ENCODE measurements around the gene PAPPA. TPM values are rescaled to one million over a fixed set of nuclear protein-coding genes. Genes with fewer than 3 reads are reported as not detected.

PAPPA gene
- polyA plus RNA-seq, 6 donors from 2014 or later: not detected

- Mint-ChIP-seq H3K4me3 (no peak overlapping the region), H3K9me3 (peaks cover 0 to 5% (median 0%) of the 10 kb centered on the region in 7 donors), H3K27ac (no peak overlapping the region), H3K27me3 (no peaks in the 10 kb centered on the region), H3K4me1 (no peaks in the 10 kb centered on the region), H3K36me3 (no peaks in the 10 kb centered on the region)
- DNase-seq (no peak), ATAC-seq (ENCODE audit: low read depth in 2 of 2) (no peak)
Observed at GRCh38 chr9:116377179-116377798, 223.7 kb downstream of the PAPPA start.

- Mint-ChIP-seq H3K4me1 (no peaks in the 10 kb centered on the region), H3K9me3 (peaks cover 0 to 3% (median 2%) of the 10 kb centered on the region in 7 donors), H3K27me3 (no peaks in the 10 kb centered on the region), H3K36me3 (no peaks in the 10 kb centered on the region), H3K27ac (peak overlapping the region in 1 of 6 donors; percentile 13), H3K4me3 (peak overlapping the region in 1 of 8 donors; percentile 41)
- DNase-seq: no peak
- no peak for ATAC-seq (ENCODE audit: low read depth in 2 of 2)
Observed at GRCh38 chr9:116378873-116379272, 225.3 kb downstream of the PAPPA start.

- DNase-seq: no peak
- Mint-ChIP-seq H3K27me3 (no peaks in the 10 kb centered on the region), H3K9me3 (peaks cover 0 to 3% (median 0%) of the 10 kb centered on the region in 7 donors), H3K27ac (no peak overlapping the region), H3K36me3 (no peaks in the 10 kb centered on the region), H3K4me3 (no peak overlapping the region), H3K4me1 (no peaks in the 10 kb centered on the region)
- ATAC-seq (ENCODE audit: low read depth in 2 of 2): no peak
Observed at GRCh38 chr9:116379821-116380220, 226.2 kb downstream of the PAPPA start.

- Mint-ChIP-seq H3K27ac (peak overlapping the region in 1 of 6 donors; percentile 56), H3K4me1 (no peaks in the 10 kb centered on the region), H3K4me3 (no peak overlapping the region), H3K9me3 (peaks cover 0 to 3% (median 0%) of the 10 kb centered on the region in 7 donors), H3K36me3 (no peaks in the 10 kb centered on the region), H3K27me3 (no peaks in the 10 kb centered on the region)
- ATAC-seq (ENCODE audit: low read depth in 2 of 2) (no peak), DNase-seq (no peak)
Observed at GRCh38 chr9:116380496-116380995, 227.0 kb downstream of the PAPPA start.

- H3K4me3 Mint-ChIP-seq: no peak overlapping the region
- H3K27me3 Mint-ChIP-seq: no peaks in the 10 kb centered on the region
- peaks cover 0 to 3% (median 0%) of the 10 kb centered on the region in 7 donors for H3K9me3 Mint-ChIP-seq
- H3K36me3 Mint-ChIP-seq: no peaks in the 10 kb centered on the region
- H3K4me1 Mint-ChIP-seq: no peaks in the 10 kb centered on the region
- no peak for DNase-seq
- H3K27ac Mint-ChIP-seq: no peak overlapping the region
- ATAC-seq (ENCODE audit: low read depth in 2 of 2): no peak
Observed at GRCh38 chr9:116381350-116381749, 227.8 kb downstream of the PAPPA start.

- no peaks in the 10 kb centered on the region for H3K27me3 Mint-ChIP-seq
- H3K9me3 Mint-ChIP-seq: peaks cover 0 to 3% (median 0%) of the 10 kb centered on the region in 7 donors
- H3K27ac Mint-ChIP-seq: no peak overlapping the region
- no peak overlapping the region for H3K4me3 Mint-ChIP-seq
- no peaks in the 10 kb centered on the region for H3K4me1 Mint-ChIP-seq
- H3K36me3 Mint-ChIP-seq: no peaks in the 10 kb centered on the region
- DNase-seq: no peak
- no peak for ATAC-seq (ENCODE audit: low read depth in 2 of 2)
Observed at GRCh38 chr9:116382053-116382452, 228.5 kb downstream of the PAPPA start.

GRCh38 chr9:116383133-116383532 is 229.5 kb downstream of the PAPPA start:
- no peak overlapping the region for H3K4me3 Mint-ChIP-seq
- ATAC-seq (ENCODE audit: low read depth in 2 of 2) (no peak), DNase-seq (no peak)
- H3K9me3 Mint-ChIP-seq: peaks cover 0 to 3% (median 0%) of the 10 kb centered on the region in 7 donors
- no peak overlapping the region for H3K27ac Mint-ChIP-seq
- no peaks in the 10 kb centered on the region for H3K4me1 Mint-ChIP-seq
- no peaks in the 10 kb centered on the region for H3K36me3 Mint-ChIP-seq
- H3K27me3 Mint-ChIP-seq: no peaks in the 10 kb centered on the region

- Mint-ChIP-seq H3K4me1 (no peaks in the 10 kb centered on the region), H3K4me3 (no peak overlapping the region), H3K36me3 (no peaks in the 10 kb centered on the region), H3K9me3 (peaks cover 0 to 3% (median 0%) of the 10 kb centered on the region in 7 donors), H3K27me3 (no peaks in the 10 kb centered on the region), H3K27ac (no peak overlapping the region)
- DNase-seq (no peak), ATAC-seq (ENCODE audit: low read depth in 2 of 2) (no peak)
Observed at GRCh38 chr9:116383936-116384335, 230.3 kb downstream of the PAPPA start.

GRCh38 chr9:116387934-116388698 is 234.5 kb downstream of the PAPPA start:
- DNase-seq: no peak
- Mint-ChIP-seq H3K9me3 (no peaks in the 10 kb centered on the region), H3K27ac (no peak overlapping the region), H3K4me1 (no peaks in the 10 kb centered on the region), H3K36me3 (no peaks in the 10 kb centered on the region), H3K4me3 (no peak overlapping the region), H3K27me3 (no peaks in the 10 kb centered on the region)
- ATAC-seq (ENCODE audit: low read depth in 2 of 2): no peak

GRCh38 chr9:116389541-116390302 is 236.1 kb downstream of the PAPPA start:
- ATAC-seq (ENCODE audit: low read depth in 2 of 2) (no peak), DNase-seq (no peak)
- Mint-ChIP-seq H3K27ac (peak overlapping the region in 1 of 6 donors; percentile 47), H3K4me1 (no peaks in the 10 kb centered on the region), H3K27me3 (no peaks in the 10 kb centered on the region), H3K9me3 (no peaks in the 10 kb centered on the region), H3K4me3 (no peak overlapping the region), H3K36me3 (no peaks in the 10 kb centered on the region)

GRCh38 chr9:116390303-116391228 is 237.0 kb downstream of the PAPPA start:
- H3K36me3 Mint-ChIP-seq: no peaks in the 10 kb centered on the region

GRCh38 chr9:116391306-116391900 is 237.8 kb downstream of the PAPPA start:
- no peaks in the 10 kb centered on the region for H3K36me3 Mint-ChIP-seq
- no peaks in the 10 kb centered on the region for H3K9me3 Mint-ChIP-seq

More at GRCh38 chr9:116390303-116391228, 237.0 kb downstream of the PAPPA start:
- Mint-ChIP-seq H3K4me1 (no peaks in the 10 kb centered on the region), H3K9me3 (no peaks in the 10 kb centered on the region), H3K27ac (no peak overlapping the region), H3K4me3 (no peak overlapping the region), H3K27me3 (no peaks in the 10 kb centered on the region)
- ATAC-seq (ENCODE audit: low read depth in 2 of 2) (no peak), DNase-seq (no peak)

More at GRCh38 chr9:116391306-116391900, 237.8 kb downstream of the PAPPA start:
- H3K4me1 Mint-ChIP-seq: no peaks in the 10 kb centered on the region
- no peak for ATAC-seq (ENCODE audit: low read depth in 2 of 2)
- H3K4me3 Mint-ChIP-seq: no peak overlapping the region
- DNase-seq: no peak
- H3K27me3 Mint-ChIP-seq: no peaks in the 10 kb centered on the region
- no peak overlapping the region for H3K27ac Mint-ChIP-seq
